ENCODE data around the gene GABBR2.

GABBR2 gene

GRCh38 chr9:98541684-98542230 lies 167.0 kb downstream of the GABBR2 start:
- DNase-seq (ENCODE audit: low read depth in 2 of 2), result no peak

- no peak for DNase-seq (ENCODE audit: low read depth in 2 of 2)
These were observed 168.3 kb downstream of the GABBR2 start for GRCh38 chr9:98540476-98540875.

DNA sequence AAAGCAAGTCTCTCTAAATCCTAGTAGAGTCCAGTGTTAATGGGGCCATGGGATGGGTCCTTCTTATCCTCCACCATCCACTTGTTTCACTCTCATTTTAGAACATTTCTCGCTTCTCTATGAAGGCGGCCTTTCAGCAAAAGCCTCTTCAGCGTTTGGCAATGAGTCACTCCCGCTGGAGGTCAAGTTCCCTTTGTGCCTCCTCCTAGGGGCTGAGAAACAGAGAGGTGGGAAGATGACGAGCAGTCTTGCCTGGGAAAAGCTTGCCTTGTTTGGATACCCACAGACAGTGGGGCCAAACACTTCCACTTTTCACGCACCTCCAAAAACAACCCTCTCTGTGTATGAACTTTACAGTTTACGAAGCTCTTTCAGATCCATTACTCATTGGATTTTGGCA lies 168.8 kb downstream of the GABBR2 start:
- no peak for DNase-seq (ENCODE audit: low read depth in 2 of 2)

GRCh38 chr9:98538626-98539031 lies 170.1 kb downstream of the GABBR2 start:
- DNase-seq (ENCODE audit: low read depth in 2 of 2), result no peak

DNA sequence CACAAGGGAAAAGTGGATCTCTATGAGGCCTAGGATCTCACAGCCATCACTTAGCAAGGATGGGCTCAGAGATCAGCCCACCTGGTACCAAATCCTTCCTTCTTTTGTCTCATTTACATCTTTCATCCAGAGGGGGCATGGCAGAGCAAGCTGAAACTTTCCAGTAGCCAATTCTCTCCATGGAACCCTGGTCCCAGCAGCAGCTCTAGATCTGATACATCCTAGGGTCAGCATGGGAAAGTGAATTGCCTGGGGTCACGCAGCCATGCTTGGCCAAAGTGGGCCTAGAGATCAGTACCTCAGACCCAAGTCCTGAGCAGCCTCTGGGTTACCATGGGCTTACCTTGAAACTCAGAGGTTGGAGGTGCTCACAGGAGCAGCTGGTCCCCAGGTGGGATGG lies 170.5 kb downstream of the GABBR2 start:
- DNase-seq (ENCODE audit: low read depth in 2 of 2), result no peak

DNA sequence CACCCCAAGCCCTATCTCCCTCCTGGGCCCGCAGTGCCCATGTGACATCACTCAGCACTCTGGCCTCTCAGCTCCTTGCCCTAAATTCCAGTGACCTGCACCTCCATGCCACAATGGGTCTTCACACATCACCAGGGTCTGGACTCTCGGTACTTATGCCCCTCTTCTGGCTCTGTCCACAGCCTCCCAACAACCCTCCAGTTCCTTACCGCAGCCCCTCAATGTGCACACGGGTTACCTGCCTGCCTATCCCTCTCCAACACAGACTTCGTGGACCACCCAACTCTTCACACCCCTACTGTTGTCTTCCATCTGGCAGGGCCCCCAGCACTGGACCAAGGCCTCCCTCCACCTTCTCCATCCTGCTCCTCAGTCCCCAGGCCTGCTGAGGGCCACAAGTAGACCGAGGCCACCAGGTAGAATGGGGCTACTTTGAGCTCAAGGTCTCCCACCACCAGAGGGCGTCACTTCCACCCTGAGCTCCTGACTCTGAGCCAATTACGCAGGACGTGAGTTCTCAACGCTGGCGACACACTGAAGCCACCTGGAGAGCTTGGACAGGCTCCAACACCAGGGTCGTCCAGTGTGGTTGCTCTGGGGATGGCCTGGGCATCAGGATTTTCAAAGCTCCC lies 172.1 kb downstream of the GABBR2 start:
- DNase-seq (ENCODE audit: low read depth in 2 of 2), result no peak

- DNase-seq (ENCODE audit: low read depth in 2 of 2), result no peak
These were observed 174.9 kb downstream of the GABBR2 start for GRCh38 chr9:98533866-98534265.

- DNase-seq (ENCODE audit: low read depth in 2 of 2), result no peak
These were observed 175.6 kb downstream of the GABBR2 start for GRCh38 chr9:98533132-98533531.

DNA sequence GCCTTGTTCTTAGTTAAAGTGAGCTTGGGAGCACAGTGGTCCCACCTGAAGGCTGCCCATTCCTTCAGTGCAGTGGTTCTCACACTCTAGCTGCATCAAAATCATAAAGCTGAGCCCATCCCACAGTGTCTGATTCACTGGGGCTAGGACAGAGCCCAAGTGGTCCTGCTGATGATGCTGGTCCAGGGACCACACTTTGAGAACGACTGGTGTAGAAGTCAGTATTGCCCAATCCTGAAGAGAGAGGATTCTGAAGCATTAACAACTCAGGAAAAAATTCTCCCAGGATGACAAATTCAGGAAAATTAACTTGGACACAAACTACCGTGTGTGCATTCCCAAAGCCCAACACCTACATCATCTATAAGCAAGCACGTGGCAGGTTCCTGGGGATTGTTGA lies 176.2 kb downstream of the GABBR2 start:
- no peak for DNase-seq (ENCODE audit: low read depth in 2 of 2)

- DNase-seq (ENCODE audit: low read depth in 2 of 2), result no peak
These were observed 176.6 kb downstream of the GABBR2 start for GRCh38 chr9:98532147-98532546.

- no peak for DNase-seq (ENCODE audit: low read depth in 2 of 2)
These were observed 177.8 kb downstream of the GABBR2 start for GRCh38 chr9:98530806-98531386.

DNA sequence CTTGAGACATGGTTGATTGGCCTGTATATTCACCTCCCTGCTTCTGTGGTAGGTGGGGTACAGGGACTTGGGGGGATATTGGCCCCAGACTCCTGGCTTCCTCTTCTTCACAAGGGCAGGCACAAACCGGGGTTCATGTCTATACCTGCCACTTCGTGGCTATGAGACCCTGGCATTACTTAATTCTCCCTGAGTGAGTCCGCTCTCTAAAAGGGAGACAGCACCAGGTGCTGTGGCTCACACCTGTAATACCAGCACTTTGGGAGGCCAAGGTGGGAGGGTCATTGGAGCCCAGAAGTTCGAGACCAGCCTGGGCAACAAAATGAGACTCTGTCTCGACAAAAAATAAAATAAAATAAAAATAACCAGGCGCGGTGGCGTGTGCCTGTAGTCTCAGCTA lies 178.5 kb downstream of the GABBR2 start:
- DNase-seq (ENCODE audit: low read depth in 2 of 2), result no peak

DNA sequence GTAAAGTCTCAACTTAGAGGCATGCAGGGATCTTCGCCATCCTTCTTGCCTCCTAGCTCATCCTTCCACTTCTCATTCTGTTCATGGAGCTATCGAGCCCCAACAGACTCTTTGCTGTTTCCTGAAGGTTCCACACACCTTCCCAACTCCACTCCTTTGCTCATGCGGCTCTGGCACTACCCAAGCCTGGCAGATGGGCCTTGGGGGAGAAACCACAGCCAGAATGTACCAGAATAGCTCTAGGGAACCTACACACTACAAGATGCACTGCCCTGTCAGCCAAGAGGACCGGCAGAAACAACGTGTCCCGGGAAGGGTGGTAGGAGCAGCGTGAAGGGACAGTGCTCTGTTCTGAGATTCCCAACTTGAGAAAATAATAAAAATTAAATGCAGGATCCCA lies 178.9 kb downstream of the GABBR2 start:
- no peak for DNase-seq (ENCODE audit: low read depth in 2 of 2)

DNA sequence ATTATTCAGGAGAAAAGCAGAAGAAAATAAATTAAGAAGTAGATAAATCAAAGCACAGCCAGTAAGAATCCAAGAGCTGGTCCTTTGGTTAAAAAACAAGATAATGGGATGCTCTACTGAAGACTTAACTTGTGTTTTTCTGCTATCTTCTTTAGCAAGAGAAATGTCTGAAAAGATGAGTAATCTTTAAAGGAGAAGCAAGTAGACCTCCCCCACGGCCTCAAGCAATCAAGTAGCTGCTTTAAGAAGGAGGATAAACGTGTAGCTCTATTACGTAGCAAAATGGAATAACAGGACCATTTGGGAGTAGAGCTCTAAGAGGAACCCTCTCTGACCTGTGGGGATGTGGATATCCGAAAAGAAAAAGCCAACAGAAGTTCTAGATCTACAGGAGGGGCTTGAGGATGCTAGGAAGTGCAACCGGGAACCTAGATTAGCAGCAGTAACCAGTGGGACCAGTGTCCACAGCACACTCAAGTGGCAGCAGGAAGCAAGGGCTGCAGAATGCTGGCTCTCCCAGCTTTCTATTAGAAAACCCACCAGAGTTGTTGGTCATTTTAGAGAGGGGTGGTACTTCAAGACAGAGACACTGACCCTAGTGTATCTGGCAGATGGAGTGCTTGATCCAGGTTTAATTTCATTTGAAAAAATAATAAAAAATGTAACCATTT lies 185.4 kb downstream of the GABBR2 start:
- no peak for DNase-seq (ENCODE audit: low read depth in 2 of 2)

- DNase-seq (ENCODE audit: low read depth in 2 of 2), result no peak
These were observed 186.2 kb downstream of the GABBR2 start for GRCh38 chr9:98522487-98522886.

GRCh38 chr9:98521141-98521540 lies 187.6 kb downstream of the GABBR2 start:
- DNase-seq (ENCODE audit: low read depth in 2 of 2), result no peak

DNA sequence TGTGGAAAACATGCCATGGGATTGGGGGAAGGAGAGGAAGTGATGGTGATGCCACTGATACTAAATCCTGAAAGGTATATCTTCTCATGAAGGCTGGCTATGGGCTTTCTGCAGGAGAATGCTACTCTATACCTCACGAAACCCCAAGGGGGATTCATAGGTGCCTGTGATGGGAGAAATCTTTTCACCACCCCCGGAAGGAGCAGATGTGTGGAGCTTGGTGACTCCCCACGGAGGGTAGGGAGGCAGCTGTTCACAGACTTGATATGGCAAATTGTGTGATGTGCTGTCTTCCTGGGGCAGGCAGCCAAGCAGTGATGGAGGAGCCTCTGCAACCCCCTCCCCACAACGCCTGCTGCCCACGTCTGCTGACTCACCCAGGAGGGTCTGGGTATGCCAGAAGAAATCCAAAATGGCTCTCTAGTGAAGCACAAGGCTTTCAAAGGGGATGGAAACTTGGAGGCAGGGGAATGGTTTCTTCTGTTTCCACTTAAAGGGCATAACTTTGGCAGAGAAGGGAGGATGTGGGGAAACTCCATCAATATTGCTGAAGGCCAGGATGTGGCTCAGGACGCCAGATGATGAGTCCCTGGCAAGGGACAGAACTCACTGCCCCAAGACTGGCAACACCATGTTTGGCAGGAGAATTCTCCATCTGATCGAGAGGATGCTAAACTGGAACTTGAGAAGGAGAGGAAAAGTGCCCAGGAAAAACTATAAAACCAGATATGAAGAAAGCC lies 188.3 kb downstream of the GABBR2 start:
- DNase-seq (ENCODE audit: low read depth in 2 of 2), result no peak

- no peak for DNase-seq (ENCODE audit: low read depth in 2 of 2)
These were observed 189.1 kb downstream of the GABBR2 start for GRCh38 chr9:98519641-98520040.

DNA sequence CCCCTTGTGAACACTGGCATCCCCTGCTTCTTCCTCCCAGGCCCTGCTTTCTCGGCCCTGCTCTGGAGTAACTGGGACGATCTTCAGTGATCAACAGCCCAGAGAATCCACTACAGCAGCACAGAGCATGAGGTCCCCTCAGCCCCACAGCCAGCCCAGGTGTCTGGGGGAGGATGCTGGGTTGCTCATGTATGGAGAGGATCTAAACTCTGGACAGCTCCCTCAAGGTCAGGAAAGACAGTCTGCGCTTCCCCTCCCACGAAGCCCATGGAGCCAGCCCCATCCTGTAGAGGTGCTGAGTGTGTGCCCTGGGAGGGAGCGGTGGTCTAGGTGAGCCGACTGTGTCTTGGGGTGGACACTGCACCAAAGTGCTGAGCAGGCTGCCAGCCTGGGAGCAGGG lies 190.2 kb downstream of the GABBR2 start:
- no peak for DNase-seq (ENCODE audit: low read depth in 2 of 2)

DNA sequence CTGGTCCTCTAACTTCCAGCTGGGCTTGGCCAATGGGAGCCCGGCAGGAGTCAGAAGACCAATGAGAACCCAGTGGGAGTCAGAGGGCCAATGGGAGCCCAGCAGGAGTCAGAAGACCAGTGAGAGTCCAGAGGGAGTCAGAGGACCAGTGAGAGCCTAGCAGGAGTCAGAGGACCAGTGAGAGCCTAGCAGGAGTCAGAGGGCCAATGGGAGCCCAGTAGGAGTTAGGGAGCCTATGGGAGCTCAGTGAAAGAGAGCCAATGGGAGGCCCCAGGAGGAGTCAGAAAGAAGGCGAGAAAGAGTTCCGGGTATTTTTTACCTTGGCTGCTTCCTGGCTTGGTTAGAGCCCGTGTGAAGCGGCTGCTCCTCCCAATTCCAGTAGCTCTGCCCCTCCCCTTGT lies 191.0 kb downstream of the GABBR2 start:
- DNase-seq (ENCODE audit: low read depth in 2 of 2), result no peak

GRCh38 chr9:98516897-98517503 lies 191.7 kb downstream of the GABBR2 start:
- no peak for DNase-seq (ENCODE audit: low read depth in 2 of 2)
